Central memory CD8-positive, alpha-beta T cell (primary cell): Measurements from ENCODE around the gene SYNGR3.
A peak's percentile ranks its signal among the peaks of the same experiment; 100 is the strongest.

Experiments used
- ATAC-seq: fragments of 150-1000 bp; cut with Tn5 transposase; replicated peaks from 2 replicates; pipeline ENCODE4 v1.10.0; 2022; ENCODE audit warnings: mild to moderate bottlenecking, moderate FRiP score, moderate number of reproducible peaks; ENCODE audit not compliant: poor library complexity, severe bottlenecking; ENCODE audit errors: extremely low read depth
- DNase-seq, 2 donors: peaks; one replicate each; pipeline ENCODE4 v3.0.0; 2021; ENCODE audit warnings: low spot score in 2 of 2
- H3K27ac Mint-ChIP-seq: one replicate; pipeline ENCODE4 v1.8.0; 2022; ENCODE audit warnings: low read depth, mild to moderate bottlenecking, moderate library complexity, mixed read lengths
- H3K27me3 Mint-ChIP-seq: one replicate; pipeline ENCODE4 v1.8.0; 2022; ENCODE audit warnings: mixed read lengths
- H3K36me3 Mint-ChIP-seq: one replicate; pipeline ENCODE4 v1.8.0; 2022; ENCODE audit warnings: mild to moderate bottlenecking, moderate library complexity, mixed read lengths; ENCODE audit not compliant: insufficient read depth
- H3K4me1 Mint-ChIP-seq: one replicate; pipeline ENCODE4 v1.8.0; 2022; ENCODE audit warnings: mixed read lengths
- H3K4me3 Mint-ChIP-seq: one replicate; pipeline ENCODE4 v1.8.0; 2022; ENCODE audit warnings: mild to moderate bottlenecking, moderate library complexity, mixed read lengths
- H3K9me3 Mint-ChIP-seq: one replicate; pipeline ENCODE4 v1.8.0; 2022; ENCODE audit warnings: mixed read lengths

SYNGR3 gene

DNA sequence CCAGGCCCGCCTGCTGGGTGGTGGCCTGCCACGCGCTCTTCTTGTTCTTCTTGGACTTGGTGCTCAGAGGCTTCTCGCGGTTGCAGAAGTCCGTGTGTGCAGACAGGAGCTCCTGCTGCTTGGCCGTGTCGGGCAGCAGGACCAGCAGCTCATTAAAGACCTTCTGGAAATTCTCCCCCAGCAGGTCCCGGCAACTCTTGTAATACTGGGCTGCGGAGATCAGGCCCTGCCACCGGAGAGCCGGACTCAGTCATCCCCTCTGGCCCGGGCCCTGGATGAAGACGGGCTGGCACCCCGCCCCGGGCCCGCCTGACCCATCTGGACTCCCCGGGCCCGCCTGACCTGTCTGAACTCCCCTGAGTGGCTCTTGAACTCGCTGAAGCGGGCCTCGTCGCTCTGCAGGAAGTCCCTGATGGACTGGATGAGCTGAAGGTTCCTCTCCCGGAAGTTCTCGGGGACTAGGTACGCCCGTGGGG lies 8.6 kb downstream of the SYNGR3 start:
- peaks cover 13% of the 10 kb centered on the region for H3K36me3 Mint-ChIP-seq

DNA sequence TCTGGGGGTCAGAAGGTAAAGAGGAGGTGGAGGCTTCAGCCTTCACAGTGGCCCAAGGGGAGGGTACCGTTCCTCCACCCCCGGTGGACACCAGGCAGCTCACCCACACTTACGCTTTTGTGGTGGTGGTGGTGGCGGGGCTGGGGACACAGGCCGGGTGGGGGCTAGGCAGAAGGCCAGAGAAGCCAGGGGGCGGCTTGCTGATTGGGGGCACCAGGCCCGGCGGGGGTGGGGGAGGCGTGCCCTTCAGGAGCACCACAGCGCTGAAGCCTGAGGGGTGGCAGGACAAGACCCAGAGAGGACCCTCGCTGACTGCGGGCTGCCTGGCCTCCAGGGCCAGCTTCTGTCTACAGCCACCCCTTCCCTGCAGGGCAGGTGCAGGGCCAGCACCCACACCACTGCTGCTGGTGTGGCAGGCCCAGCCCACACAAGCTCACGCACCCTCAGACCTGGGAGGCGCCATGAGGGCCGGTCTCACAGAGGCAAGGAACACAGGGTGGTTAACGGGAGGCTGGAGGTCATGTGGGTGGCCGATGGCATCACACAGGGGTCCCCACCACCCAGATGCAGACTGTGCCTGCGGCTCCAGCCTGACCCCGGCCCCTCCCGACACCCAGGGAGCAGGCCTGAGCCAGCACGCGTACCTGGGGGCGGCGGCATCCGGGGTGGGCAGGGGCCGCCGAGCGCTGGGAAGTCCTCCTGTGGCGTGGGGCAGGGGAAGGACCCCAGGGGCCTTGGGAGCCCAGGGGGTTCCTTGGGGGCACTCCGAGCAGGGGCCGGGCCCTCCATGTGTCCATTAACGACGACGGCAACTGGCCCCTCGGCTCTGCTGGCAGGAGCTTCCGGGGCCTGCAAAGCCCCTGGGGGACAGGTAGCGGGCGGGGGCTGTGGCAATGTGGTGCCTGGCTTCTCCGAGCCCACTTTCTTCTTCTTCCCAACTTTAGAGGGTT lies 9.4 kb downstream of the SYNGR3 start:
- no peak for ATAC-seq
- no peak for DNase-seq
- no peaks in the 10 kb centered on the region for H3K4me1 Mint-ChIP-seq
- H3K27ac Mint-ChIP-seq, result no peak overlapping the region
- H3K36me3 Mint-ChIP-seq, result peaks cover 15% of the 10 kb centered on the region
- H3K4me3 Mint-ChIP-seq, result no peak overlapping the region
- no peaks in the 10 kb centered on the region for H3K27me3 Mint-ChIP-seq
- H3K9me3 Mint-ChIP-seq, result no peaks in the 10 kb centered on the region

More for the DNA sequence above, 8.6 kb downstream of the SYNGR3 start:
- no peaks in the 10 kb centered on the region for H3K27me3 Mint-ChIP-seq
- no peak overlapping the region for H3K27ac Mint-ChIP-seq
- no peak overlapping the region for H3K4me3 Mint-ChIP-seq
- ATAC-seq (no peak), DNase-seq (no peak)
- H3K9me3 Mint-ChIP-seq, result no peaks in the 10 kb centered on the region
- no peaks in the 10 kb centered on the region for H3K4me1 Mint-ChIP-seq

DNA sequence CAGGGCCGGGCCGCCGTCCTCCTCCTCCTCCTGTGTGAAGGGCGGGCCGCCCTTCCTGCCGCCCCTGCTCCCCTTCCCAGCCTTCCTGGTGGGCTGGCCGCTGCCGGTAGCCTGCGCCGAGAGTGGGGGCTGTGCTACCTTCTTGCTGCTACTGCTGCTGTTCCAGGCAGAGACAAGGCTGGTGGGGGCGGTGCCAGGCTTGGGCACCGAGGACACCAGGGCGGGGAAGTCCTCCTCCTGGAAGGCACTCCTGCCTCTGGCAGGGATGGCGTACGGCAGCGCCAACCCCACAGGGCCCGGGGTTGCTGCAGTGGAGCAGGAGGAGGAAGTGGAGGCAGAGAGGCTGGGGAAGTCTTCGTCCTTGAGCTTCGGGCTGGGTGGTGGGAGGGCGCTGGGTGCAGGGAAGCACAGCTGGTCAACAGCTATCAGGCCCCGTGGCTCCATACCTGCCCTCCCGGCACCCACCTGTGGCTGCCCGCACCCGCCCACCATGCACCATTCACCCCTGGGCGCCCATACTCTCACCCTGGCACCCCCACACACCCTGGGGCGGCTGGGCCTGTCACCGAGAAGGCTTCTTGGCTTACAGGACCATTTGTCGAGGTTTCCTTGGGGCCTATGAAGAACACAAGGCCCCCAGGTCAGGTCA lies 10.2 kb downstream of the SYNGR3 start:
- no peak for DNase-seq
- peaks cover 4% of the 10 kb centered on the region for H3K4me1 Mint-ChIP-seq
- H3K9me3 Mint-ChIP-seq, result no peaks in the 10 kb centered on the region
- H3K27ac Mint-ChIP-seq, result no peak overlapping the region
- H3K27me3 Mint-ChIP-seq, result no peaks in the 10 kb centered on the region
- no peak overlapping the region for H3K4me3 Mint-ChIP-seq
- ATAC-seq, result no peak
- H3K36me3 Mint-ChIP-seq, result peaks cover 15% of the 10 kb centered on the region

DNA sequence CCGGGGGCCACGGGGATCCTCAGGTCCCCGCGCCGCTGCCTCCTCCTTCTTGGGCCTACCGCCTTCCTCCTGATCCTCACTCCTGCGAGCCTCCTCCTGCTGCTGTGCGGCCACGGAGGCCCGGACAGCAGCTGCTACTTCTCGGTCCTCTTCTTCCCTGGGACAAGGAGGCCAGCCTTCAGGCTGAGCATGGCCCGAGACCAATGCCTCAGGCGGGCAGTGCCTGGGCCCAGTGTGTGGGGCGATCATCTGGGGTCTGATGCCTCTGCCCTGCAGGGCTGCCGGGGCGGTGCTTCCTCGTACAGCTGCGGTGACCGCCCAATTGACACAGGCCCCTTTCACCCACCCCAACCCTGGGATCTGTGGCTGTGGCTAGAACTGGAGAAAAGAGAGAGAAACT lies 11.3 kb downstream of the SYNGR3 start:
- Mint-ChIP-seq H3K4me1 (peaks cover 13% of the 10 kb centered on the region), H3K36me3 (peaks cover 16% of the 10 kb centered on the region), H3K27me3 (no peaks in the 10 kb centered on the region), H3K27ac (no peak overlapping the region), H3K9me3 (no peaks in the 10 kb centered on the region), H3K4me3 (no peak overlapping the region)
- ATAC-seq (no peak), DNase-seq (no peak)

DNA sequence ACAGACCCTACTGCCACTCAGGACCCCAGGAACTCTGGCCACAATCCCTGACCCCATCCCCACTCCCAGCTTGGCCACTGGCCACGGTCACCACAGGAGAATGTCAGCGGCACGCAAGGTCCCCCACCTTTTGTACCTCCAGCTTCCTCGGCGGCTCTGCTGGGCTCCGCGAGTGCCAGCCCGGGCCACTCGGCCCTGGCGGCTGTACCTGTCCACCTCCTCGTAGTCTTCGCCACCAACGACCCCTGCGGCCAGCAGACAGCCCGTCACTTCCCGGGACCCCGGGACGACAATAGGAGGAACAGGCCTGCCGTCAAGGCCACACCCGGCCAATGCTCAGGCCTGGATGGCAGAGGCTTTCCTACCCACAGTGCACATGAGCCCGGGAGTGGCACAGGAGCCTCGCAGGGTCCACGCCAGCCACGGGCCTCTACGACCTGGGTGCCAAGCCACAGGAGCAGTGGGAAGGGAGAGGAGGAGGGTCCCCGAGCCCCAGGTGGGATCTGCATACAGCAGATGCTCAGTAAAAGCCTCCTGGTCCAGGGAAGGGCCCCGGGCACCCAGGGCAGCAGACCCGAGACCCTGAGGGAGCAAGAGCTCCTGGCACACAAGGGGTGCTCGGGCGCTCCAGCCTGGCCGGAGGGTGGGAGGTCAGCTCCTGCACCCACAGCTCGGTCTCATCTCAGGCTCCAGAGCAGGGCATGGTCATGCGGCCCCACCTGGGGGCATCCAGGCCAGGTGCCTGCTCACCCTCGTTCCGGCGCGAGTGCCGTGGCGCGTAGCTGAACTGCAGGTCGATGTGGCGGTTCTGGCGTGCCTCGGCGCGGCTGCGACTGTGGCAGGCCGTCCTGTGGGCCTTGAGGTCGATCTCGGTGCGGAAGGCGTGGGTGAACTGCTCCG lies 11.9 kb downstream of the SYNGR3 start:
- peaks cover 19% of the 10 kb centered on the region for H3K4me1 Mint-ChIP-seq
- no peaks in the 10 kb centered on the region for H3K27me3 Mint-ChIP-seq
- no peaks in the 10 kb centered on the region for H3K9me3 Mint-ChIP-seq
- H3K36me3 Mint-ChIP-seq, result peaks cover 16% of the 10 kb centered on the region
- ATAC-seq (no peak), DNase-seq (no peak)
- H3K27ac Mint-ChIP-seq, result no peak overlapping the region
- H3K4me3 Mint-ChIP-seq, result no peak overlapping the region

DNA sequence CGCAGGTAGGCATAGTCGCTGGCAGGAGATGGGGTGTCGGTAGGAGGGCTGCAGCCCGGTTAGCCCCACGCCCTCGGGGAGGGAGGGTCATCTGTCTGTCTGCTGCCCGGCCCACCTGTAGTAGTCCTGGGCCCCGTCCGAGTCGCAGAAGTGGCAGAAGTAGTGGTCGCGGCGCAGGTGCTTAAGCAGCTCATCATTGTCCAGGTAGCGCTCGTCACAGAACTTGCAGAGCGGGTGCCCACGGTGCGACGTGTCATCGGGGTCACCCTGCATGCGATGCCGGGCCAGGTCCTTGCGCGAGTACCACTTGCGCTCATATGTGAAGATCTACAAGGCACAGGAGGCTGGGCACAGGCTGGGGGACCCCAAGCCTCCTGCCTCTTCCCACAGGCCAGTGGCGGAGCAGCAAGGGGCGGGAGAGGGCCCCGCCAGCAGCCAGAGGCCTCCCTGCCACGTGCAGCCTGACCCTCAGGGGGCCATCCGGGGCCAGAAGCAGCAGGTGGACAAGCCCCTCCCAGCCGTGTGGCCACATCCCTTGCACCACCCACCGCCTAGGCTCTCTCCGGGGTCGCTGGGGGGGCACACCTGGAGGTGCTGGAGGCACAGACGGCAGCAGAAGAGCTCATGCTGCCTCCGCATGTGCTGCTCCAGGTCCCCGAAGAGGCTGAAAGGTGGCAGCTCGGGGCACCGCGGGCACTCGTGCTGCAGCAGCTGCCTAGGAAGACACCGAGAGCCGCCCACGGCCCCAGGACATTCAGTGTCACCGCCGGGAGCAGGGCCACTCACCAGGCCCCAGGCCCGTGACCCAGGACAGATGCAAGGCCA lies 12.8 kb downstream of the SYNGR3 start:
- no peaks in the 10 kb centered on the region for H3K27me3 Mint-ChIP-seq
- no peaks in the 10 kb centered on the region for H3K9me3 Mint-ChIP-seq
- H3K36me3 Mint-ChIP-seq, result peaks cover 16% of the 10 kb centered on the region
- no peak overlapping the region for H3K27ac Mint-ChIP-seq
- ATAC-seq (no peak), DNase-seq (no peak)
- no peak overlapping the region for H3K4me3 Mint-ChIP-seq
- H3K4me1 Mint-ChIP-seq, result peaks cover 29% of the 10 kb centered on the region

DNA sequence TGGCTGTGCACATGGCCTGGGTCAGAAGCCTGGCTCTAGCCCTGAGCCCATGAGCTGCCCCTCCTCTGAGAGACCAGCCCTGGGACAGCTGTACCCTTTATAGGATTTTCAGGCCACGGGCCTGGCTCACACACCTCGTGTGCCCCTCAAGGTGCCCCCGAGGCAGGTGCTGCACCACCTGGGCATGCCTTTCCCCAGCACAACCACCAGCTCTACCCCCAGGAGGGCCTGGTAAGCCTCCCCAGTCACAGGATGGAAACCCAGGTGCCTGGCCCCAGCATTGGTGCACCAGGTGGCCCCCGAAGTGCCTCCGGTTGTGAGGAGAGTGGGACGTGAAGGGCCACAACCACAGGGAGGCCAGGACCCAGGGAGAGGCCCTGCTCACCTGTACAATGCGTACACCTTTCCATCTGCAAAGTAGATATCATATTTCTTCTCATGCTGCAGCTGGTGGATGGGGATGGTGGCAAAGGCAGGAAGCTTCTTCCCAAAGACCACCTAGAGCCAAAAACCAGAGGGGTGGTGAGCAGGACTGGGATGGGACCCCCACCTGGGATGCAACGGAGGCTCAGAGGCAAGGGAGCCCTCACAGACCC lies 13.6 kb downstream of the SYNGR3 start:
- H3K4me3 Mint-ChIP-seq, result no peak overlapping the region
- no peaks in the 10 kb centered on the region for H3K27me3 Mint-ChIP-seq
- peaks cover 17% of the 10 kb centered on the region for H3K36me3 Mint-ChIP-seq
- ATAC-seq, result no peak
- DNase-seq, result no peak
- H3K27ac Mint-ChIP-seq, result no peak overlapping the region
- peaks cover 36% of the 10 kb centered on the region for H3K4me1 Mint-ChIP-seq
- H3K9me3 Mint-ChIP-seq, result no peaks in the 10 kb centered on the region

DNA sequence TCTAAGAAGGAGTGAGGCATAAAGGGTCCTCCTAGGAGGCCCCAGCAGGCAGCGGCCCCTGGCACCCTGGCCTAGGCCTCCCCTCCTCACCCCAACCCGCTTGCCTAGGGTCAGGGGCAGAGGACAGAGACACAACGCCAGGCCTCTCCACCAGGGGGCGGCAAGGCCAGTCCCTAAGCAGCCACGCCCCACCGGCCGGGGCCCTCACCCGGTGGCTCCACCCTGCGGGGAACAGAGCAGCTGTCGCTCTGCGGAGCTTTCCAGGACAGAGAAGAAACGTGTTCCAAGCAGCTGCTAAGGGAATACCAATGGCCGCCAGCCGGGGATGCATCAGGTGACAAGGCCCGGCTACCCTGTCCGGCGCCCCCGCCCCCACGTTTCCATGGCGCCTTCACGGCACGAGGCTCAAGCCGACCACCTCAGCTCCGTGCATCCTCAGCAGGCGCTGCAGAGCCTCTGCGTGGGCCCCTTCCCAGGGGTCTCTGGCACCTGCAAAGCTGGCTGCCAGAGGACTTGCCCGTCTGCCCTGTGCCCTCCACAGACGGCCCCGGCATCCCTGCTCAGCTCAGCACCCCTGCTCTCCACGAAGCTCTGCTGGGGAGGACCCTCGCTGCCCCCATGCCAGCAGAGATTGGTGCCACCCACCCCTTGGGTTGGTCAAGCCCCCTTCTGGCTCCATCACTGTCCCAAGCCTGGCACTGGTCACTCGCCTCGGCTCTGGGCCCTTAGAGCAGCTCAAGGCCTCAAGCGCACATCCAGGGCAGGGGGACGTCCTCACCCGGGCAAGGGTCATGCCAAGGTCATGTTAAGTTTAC lies 14.3 kb downstream of the SYNGR3 start:
- peak; percentile 75 for ATAC-seq
- no peak overlapping the region for H3K27ac Mint-ChIP-seq
- H3K4me1 Mint-ChIP-seq, result peaks cover 42% of the 10 kb centered on the region
- no peaks in the 10 kb centered on the region for H3K27me3 Mint-ChIP-seq
- H3K36me3 Mint-ChIP-seq, result peaks cover 18% of the 10 kb centered on the region
- no peaks in the 10 kb centered on the region for H3K9me3 Mint-ChIP-seq
- DNase-seq, result peak; percentile 73 to 77
- no peak overlapping the region for H3K4me3 Mint-ChIP-seq

DNA sequence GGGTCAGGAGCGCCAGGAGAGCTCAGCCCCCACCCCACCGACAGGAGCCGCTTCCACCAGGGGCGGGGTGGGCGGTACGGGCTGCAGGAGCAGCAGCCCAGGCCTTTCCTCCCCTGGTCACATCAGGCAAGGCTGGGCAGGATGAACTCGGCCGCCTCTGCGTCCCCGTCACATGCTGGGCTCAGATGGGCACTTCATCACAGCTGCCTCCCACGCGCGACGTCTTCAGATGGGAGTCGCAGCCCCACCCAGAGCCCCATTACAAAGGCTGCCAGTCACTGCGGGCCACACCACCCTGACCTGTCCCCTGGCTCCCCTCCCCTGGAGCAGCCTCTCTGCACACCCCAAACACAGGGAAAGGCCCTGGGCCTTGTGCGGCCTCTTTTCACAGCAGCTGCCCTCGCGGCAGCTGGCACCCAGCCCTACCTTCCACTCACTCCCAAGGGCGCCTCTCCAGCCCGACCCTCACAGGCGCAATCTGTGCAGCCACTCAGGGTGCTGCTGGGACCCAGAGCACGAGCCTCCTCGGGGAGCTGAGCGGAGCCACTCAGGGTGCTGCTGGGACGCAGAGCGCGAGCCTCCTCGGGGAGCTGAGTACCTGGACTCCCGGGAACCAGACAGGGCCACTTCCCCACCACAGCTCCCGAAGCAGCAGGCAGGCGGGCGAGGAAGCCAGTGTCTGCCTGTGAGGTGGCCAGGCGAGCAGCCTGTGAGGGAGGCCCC lies 15.2 kb downstream of the SYNGR3 start:
- peaks cover 16% of the 10 kb centered on the region for H3K36me3 Mint-ChIP-seq
- no peak for DNase-seq
- H3K4me3 Mint-ChIP-seq, result peak overlapping the region; percentile 23
- H3K27ac Mint-ChIP-seq, result no peak overlapping the region
- H3K9me3 Mint-ChIP-seq, result no peaks in the 10 kb centered on the region
- peaks cover 43% of the 10 kb centered on the region for H3K4me1 Mint-ChIP-seq
- H3K27me3 Mint-ChIP-seq, result no peaks in the 10 kb centered on the region
- no peak for ATAC-seq

DNA sequence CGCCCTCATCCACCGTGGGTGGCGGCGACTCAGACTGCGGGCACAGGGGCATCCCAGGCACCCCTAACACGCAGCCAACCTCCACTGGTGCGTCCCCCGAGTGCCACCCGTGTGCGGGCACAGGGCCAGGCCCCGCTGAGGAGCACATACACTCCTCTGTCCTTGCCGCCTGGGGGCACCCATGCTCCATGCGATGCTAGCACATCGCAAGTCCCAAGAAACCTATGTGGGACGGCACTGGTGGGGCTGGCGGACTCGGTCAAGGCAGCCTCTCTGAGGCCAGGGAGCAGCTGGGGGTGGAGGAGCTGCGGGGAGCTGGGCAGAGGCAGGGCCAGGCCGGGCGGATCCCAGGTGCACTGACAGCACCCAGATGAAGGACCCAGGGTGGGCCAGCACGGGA lies 15.9 kb downstream of the SYNGR3 start:
- Mint-ChIP-seq H3K27me3 (no peaks in the 10 kb centered on the region), H3K4me3 (peak overlapping the region; percentile 4), H3K36me3 (peaks cover 18% of the 10 kb centered on the region), H3K27ac (peak overlapping the region; percentile 58), H3K9me3 (no peaks in the 10 kb centered on the region), H3K4me1 (peaks cover 48% of the 10 kb centered on the region)
- no peak for ATAC-seq
- DNase-seq, result no peak
